ENCODE data around the gene SPTBN1. TPM values are rescaled to one million over a fixed set of nuclear protein-coding genes. Genes with fewer than 3 reads are reported as not detected.

Gene SPTBN1
- total RNA-seq, 1 experiment from 2014 or later = 146 TPM

DNA sequence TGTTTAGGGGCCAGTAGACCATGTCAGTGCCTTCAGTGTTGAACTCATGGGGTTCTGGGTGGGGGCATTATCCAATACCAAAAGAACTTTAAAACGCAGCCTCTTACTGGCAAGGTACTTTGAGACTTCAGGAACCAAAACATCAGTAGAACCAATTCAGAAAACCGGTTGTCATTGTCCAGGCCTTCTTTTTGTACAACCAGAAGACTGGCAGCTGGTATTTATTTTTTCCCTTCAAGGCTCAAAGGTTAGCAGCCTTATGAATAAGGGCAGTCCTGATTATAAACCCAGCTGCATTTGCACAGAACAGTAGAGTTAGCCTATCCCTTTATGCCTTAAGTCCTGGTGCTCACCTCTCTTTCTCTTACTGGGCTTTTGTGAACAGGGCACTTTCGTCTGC lies 153.5 kb downstream of the SPTBN1 start:
- BruUV-seq (replicated peaks) = no TSS peak
- no peak overlapping the region for H3K27ac ChIP-seq (ENCODE audit: low read depth, low read length, poor library complexity, severe bottlenecking)
- intact Hi-C loops (cut with micrococcal nuclease; ENCODE audit: unreplicated experiment) = no loop called here
- CTCF ChIA-PET = no interaction called here
- peaks cover 28% of the 10 kb centered on the region for H3K4me1 ChIP-seq (ENCODE audit: insufficient read depth, low read length, poor library complexity, severe bottlenecking)
- POLR2A ChIA-PET (ENCODE audit: low non-redundant PET) = no interaction called here
- H3K27me3 ChIP-seq (replicated peaks; ENCODE audit: insufficient read depth, low read depth, low read length, poor library complexity) = no peaks in the 10 kb centered on the region
- TF ChIP-seq EZH2 (IDR thresholded peaks at IDR 0.05; ENCODE audit: borderline replicate concordance, low read depth, low read length, poor library complexity, severe bottlenecking) = no peak
- TF ChIP-seq, protein P1, sequence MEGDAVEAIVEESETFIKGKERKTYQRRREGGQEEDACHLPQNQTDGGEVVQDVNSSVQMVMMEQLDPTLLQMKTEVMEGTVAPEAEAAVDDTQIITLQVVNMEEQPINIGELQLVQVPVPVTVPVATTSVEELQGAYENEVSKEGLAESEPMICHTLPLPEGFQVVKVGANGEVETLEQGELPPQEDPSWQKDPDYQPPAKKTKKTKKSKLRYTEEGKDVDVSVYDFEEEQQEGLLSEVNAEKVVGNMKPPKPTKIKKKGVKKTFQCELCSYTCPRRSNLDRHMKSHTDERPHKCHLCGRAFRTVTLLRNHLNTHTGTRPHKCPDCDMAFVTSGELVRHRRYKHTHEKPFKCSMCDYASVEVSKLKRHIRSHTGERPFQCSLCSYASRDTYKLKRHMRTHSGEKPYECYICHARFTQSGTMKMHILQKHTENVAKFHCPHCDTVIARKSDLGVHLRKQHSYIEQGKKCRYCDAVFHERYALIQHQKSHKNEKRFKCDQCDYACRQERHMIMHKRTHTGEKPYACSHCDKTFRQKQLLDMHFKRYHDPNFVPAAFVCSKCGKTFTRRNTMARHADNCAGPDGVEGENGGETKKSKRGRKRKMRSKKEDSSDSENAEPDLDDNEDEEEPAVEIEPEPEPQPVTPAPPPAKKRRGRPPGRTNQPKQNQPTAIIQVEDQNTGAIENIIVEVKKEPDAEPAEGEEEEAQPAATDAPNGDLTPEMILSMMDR (conservative IDR thresholded peaks at IDR 0.05; ENCODE audit: low read depth, low read length) = no peak
- no peak for DNase-seq (ENCODE audit: low spot score)
- H3K9me3 ChIP-seq (ENCODE audit: low read depth, low read length, poor library complexity, severe bottlenecking) = no peaks in the 10 kb centered on the region
- no peak overlapping the region for H3K4me3 ChIP-seq (ENCODE audit: low read depth, low read length, poor library complexity, severe bottlenecking)
- no peaks in the 10 kb centered on the region for H3K36me3 ChIP-seq (ENCODE audit: insufficient read depth, low read length, poor library complexity, severe bottlenecking)

DNA sequence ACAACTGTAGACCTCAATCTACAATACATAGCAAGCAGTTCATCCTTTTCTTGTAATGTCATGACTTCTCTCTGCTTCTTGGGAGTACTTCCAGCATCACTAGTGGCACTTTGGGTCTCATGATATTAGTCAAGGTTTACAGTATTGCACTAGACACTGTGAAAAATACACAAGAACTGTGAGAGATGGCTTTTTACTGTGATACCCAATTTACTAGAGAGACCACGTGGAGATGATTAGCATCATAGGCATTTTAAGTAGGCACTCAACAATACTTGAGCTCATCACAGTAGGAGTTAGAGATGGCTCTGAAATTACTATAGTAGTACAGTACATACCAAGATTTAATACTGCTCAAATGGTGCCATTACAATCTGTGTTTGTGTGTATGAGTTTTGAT lies 154.6 kb downstream of the SPTBN1 start:
- no TSS peak for BruUV-seq (replicated peaks)
- H3K27ac ChIP-seq (ENCODE audit: low read depth, low read length, poor library complexity, severe bottlenecking) = no peak overlapping the region
- no peak overlapping the region for H3K4me3 ChIP-seq (ENCODE audit: low read depth, low read length, poor library complexity, severe bottlenecking)
- intact Hi-C loops (cut with micrococcal nuclease; ENCODE audit: unreplicated experiment) = no loop called here
- no peaks in the 10 kb centered on the region for H3K27me3 ChIP-seq (replicated peaks; ENCODE audit: insufficient read depth, low read depth, low read length, poor library complexity)
- ChIA-PET CTCF (no interaction called here), POLR2A (ENCODE audit: low non-redundant PET) (no interaction called here)
- H3K36me3 ChIP-seq (ENCODE audit: insufficient read depth, low read length, poor library complexity, severe bottlenecking) = no peaks in the 10 kb centered on the region
- no peak for TF ChIP-seq EZH2 (IDR thresholded peaks at IDR 0.05; ENCODE audit: borderline replicate concordance, low read depth, low read length, poor library complexity, severe bottlenecking)
- TF ChIP-seq, protein P1 (conservative IDR thresholded peaks at IDR 0.05; ENCODE audit: low read depth, low read length) = no peak
- peaks cover 26% of the 10 kb centered on the region for H3K4me1 ChIP-seq (ENCODE audit: insufficient read depth, low read length, poor library complexity, severe bottlenecking)
- H3K9me3 ChIP-seq (ENCODE audit: low read depth, low read length, poor library complexity, severe bottlenecking) = no peaks in the 10 kb centered on the region
- DNase-seq (ENCODE audit: low spot score) = peak; percentile 60

DNA sequence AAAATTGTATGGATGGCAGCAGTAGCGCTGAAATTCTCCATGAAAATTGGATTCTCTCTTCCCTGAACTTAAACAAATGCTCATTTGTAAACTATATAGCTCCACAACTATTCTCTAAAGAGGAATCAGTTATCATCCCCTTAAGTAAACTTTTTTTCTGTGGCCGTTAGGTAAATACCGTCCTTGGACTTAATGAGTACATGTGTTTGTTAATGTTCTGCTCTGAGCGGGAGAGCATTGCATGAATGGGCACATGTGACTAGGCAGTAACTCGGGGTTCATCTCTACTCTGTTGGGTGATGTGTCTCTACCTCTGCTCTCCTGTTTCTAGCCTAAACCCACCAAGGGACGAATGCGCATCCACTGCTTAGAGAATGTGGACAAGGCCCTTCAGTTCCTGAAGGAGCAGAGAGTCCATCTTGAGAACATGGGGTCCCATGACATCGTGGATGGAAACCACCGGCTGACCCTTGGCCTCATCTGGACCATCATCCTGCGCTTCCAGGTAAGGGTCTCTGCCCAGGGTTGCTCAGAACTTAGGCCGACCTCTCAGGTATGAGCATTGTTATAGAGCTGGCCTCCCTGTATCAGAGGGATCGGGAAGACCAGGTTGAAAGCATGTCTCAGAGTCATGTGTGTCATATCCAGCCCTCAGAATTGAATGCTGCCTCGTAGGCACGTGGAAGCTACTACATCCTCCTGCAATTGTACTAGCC lies 155.9 kb downstream of the SPTBN1 start:
- ChIA-PET POLR2A (ENCODE audit: low non-redundant PET) (no interaction called here), CTCF (no interaction called here)
- Histone ChIP-seq H3K4me1 (ENCODE audit: insufficient read depth, low read length, poor library complexity, severe bottlenecking) (peaks cover 22% of the 10 kb centered on the region), H3K27ac (ENCODE audit: low read depth, low read length, poor library complexity, severe bottlenecking) (no peak overlapping the region), H3K4me3 (ENCODE audit: low read depth, low read length, poor library complexity, severe bottlenecking) (no peak overlapping the region), H3K27me3 (replicated peaks; ENCODE audit: insufficient read depth, low read depth, low read length, poor library complexity) (no peaks in the 10 kb centered on the region), H3K36me3 (ENCODE audit: insufficient read depth, low read length, poor library complexity, severe bottlenecking) (peaks cover 12% of the 10 kb centered on the region), H3K9me3 (ENCODE audit: low read depth, low read length, poor library complexity, severe bottlenecking) (no peaks in the 10 kb centered on the region)
- DNase-seq (ENCODE audit: low spot score) = no peak
- BruUV-seq (replicated peaks) = no TSS peak
- TF ChIP-seq EZH2 (IDR thresholded peaks at IDR 0.05; ENCODE audit: borderline replicate concordance, low read depth, low read length, poor library complexity, severe bottlenecking) = no peak
- TF ChIP-seq, protein P1 (conservative IDR thresholded peaks at IDR 0.05; ENCODE audit: low read depth, low read length) = no peak
- intact Hi-C loops (cut with micrococcal nuclease; ENCODE audit: unreplicated experiment) = no loop called here

Measured in A673 (cell line).